GM12872 (cell line): Measurements from ENCODE around the gene MYO10.

Experiments used
- TF ChIP-seq, protein P1 (sequence below): IDR thresholded peaks from 3 replicates; pipeline ENCODE4 v1.5.1; 2011; ENCODE audit warnings: low read depth, mild to moderate bottlenecking, low read length, moderate library complexity; ENCODE audit not compliant: insufficient read depth

Gene MYO10

DNA sequence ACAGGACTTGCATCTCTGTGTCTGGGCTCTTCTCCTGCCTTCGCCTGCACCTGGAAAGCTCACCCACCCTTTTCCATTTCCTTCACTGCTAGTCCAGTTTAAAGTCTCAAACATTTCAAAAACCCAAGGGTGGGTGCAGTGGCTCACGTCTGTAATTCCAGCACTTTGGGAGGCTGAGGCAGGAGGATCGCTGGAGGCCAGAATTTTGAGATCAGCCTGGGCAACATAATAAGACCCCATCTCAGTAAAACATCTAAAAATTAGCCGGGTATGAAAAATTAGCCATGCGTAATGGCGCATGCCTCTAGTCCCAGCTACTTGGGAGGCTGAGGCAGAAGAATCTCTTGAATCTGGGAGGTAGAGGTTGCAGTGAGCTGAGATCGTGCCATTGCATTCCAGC lies 179.4 kb downstream of the MYO10 start:
- TF ChIP-seq, protein P1, sequence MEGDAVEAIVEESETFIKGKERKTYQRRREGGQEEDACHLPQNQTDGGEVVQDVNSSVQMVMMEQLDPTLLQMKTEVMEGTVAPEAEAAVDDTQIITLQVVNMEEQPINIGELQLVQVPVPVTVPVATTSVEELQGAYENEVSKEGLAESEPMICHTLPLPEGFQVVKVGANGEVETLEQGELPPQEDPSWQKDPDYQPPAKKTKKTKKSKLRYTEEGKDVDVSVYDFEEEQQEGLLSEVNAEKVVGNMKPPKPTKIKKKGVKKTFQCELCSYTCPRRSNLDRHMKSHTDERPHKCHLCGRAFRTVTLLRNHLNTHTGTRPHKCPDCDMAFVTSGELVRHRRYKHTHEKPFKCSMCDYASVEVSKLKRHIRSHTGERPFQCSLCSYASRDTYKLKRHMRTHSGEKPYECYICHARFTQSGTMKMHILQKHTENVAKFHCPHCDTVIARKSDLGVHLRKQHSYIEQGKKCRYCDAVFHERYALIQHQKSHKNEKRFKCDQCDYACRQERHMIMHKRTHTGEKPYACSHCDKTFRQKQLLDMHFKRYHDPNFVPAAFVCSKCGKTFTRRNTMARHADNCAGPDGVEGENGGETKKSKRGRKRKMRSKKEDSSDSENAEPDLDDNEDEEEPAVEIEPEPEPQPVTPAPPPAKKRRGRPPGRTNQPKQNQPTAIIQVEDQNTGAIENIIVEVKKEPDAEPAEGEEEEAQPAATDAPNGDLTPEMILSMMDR = no peak

DNA sequence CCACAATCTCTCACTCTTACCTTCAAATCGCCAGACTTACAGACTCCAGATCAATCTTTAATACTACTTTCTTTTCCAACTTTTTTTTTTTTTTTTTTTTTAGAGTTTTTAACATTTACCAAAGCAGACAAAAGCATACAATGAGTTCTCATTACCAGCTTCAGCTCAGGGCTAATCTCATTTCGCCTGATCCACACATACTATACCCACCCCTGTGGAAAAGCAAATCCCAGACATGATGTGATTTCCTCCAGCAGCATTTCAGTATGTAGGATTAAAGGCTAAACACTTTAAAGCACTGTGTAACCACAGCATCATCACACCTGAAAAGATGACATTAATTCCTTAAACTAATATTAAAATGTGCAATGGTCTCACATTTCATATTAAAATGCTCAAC lies 180.4 kb downstream of the MYO10 start:
- TF ChIP-seq, protein P1 = no peak

DNA sequence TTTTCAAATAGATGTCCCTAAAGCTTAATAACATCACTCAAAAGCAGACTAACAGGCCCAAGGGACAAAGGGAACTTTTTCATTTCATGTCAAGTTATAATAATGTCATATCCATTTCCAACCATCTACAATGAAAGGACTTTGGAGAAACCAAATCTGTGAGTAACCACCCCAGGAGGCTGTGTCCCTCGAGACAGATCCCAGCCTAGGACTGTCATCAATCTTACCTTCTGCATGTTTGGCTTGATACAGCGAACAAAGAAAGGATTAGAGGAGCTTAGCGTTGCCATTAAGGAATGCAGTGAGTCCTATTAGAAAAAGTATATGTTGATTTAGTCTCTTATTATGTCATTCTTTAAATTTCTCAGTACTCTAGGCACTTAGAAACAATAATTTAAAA lies 181.5 kb downstream of the MYO10 start:
- TF ChIP-seq, protein P1 = no peak

DNA sequence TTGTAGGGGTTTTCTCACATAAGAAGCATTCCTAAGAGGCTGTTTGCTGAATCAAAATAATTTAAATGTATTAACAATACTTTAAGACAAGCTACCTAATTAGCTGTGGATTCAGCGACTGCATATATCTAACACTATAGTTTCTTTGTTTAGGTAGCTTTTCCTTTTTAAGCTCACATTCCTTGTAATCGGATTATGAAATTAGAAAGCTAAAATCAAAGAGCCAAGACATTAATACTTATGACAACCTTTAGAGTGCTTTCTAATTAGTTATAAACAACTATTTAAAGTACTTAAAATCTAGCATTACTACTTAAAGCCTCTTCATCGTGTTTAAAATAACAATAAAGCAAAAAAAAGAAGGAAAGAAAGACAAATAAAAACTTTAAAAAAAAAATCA lies 182.0 kb downstream of the MYO10 start:
- TF ChIP-seq, protein P1 = no peak

DNA sequence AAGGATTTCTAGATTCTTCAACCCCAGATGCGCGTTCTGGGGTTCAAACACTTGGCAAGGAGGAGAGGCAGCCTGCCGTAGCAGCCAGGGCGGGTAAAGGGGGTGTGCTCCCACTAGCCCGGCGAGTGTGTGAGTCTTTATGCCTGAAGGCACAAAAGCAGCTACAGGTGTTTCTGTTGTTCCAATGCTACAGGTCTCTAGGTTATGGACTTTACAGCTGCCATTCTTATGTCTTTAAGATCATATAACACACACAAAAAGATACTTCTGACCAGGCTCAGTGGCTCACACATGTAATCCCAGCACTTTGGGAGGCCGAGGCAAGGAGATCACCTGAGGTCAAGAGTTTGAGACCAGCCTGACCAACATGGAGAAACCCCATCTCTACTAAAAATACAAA lies 185.6 kb downstream of the MYO10 start:
- TF ChIP-seq, protein P1 = no peak

DNA sequence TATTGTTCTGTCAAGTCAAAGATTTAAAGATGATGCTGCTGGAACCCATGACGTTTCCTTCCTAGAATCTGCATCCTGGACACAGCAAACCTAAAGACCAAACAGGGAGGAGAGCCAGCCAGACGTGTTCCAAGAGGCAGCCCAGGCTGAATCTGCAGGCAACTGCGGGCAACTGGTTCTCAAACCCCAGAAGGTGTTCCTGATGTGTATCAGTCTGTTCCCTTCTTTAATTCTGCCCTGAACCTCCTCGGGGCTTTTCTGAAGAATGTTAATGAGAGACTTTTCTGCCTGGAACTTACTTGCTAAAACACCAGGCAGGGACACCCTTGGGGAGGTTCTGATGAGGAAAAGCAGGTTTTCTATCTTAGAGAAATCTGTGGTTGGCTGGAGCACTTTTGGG lies 186.5 kb downstream of the MYO10 start:
- TF ChIP-seq, protein P1 = no peak

DNA sequence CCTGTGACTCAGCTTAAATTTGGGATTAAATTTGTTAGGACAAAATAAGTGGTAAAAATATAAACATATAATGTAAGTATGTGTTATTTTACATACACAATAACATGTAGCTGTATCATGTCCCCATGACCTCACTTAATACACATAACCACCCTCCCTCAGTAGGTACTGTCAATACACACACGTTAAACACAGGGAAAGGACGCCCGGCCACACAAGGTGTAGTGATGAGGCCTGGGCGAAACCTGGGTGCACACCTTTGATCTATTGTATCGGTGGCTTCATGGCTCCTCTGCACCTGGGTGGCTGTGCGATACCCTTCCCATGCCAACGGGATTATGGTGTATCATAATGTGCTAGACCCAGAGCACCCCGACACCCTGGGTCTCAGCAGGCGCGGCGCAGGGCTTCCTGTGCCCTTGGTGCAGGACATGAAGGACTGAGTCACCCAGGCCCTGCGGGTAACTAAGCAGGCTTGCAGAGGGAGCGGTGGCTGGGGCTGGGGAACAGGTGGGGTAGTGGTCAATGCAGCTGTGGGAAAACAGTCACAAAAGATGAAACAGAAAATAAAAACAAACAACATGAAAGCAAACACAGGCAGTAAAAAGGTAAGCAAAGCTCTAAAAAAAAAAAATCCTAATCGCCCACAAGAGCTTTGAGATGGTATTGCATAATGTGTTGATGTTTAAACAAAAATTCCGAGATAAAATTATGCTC lies 191.8 kb downstream of the MYO10 start:
- TF ChIP-seq, protein P1 = no peak
